Breast epithelium (tissue), 4 donors: ENCODE results near the gene HELQ. TPM values are rescaled to one million over a fixed set of nuclear protein-coding genes. Genes with fewer than 3 reads are reported as not detected.

ENCODE experiments used
- DNase-seq, 2 donors: peaks; one replicate each; pipeline ENCODE4 v3.0.0-alpha.2; 2019; ENCODE audit warnings: low spot score in 2 of 2
- H3K27ac ChIP-seq, 2 donors: fragments of 200-600 bp; sonication (generic) in 1 of 2; one replicate each; pipeline ENCODE4 v1.5.1; 2016 to 2019; ENCODE audit warnings: mild to moderate bottlenecking in 1 of 2
- H3K27me3 ChIP-seq, 2 donors: fragments of 200-600 bp; sonication (generic) in 1 of 2; one replicate each; pipeline versions ENCODE4 v1.5.1 to v1.6.0; 2017 to 2019; ENCODE audit warnings: control low read depth in 1 of 2, mild to moderate bottlenecking in 1 of 2
- H3K36me3 ChIP-seq: fragments of 200-600 bp; one replicate; pipeline ENCODE4 v1.5.1; 2019
- H3K4me1 ChIP-seq, 2 donors: fragments of 200-600 bp; sonication (generic); one replicate each; pipeline ENCODE4 v1.5.1; 2016 to 2019; ENCODE audit warnings: control low read depth in 1 of 2
- H3K4me3 ChIP-seq, 3 donors: fragments of 200-600 bp; sonication (generic); 1 replicate in 2 of 3; 2 replicates in 1 of 3; pipeline ENCODE4 v1.5.1; 2016 to 2019; ENCODE audit warnings: mild to moderate bottlenecking in 3 of 3, moderate library complexity in 2 of 3
- H3K9me3 ChIP-seq, 2 donors: fragments of 200-600 bp; sonication (generic) in 1 of 2; one replicate each; pipeline ENCODE4 v1.5.1; 2016 to 2019; ENCODE audit warnings: control low read depth in 1 of 2
- POLR2A ChIP-seq: fragments of 450-650 bp; IDR thresholded peaks from one replicate; pipeline ENCODE4 v1.6.1; 2016; ENCODE audit warnings: antibody characterized with exemption, mild to moderate bottlenecking, moderate library complexity
- POLR2AphosphoS5 ChIP-seq, 3 donors: sonication (generic); formaldehyde crosslinking; IDR thresholded peaks; one replicate each; pipeline ENCODE4 v1.6.1; 2017; ENCODE audit warnings: antibody characterized with exemption in 3 of 3
- intact Hi-C: fragments of 100-400 bp; cut with DNase I; formaldehyde crosslinking; loops from one replicate; pipeline ENCODE4 v1.15.1; 2023; ENCODE audit warnings: low total_unique reads
- total RNA-seq, 3 donors: library from RNA; depleted of rRNA; stranded (reverse); fragments of >200 nt; gene quantifications; one replicate each; pipeline ENCODE4 v1.1.0, GENCODE V29; 2016
- TF ChIP-seq, protein P1 (sequence below), 3 donors: fragments of 450-650 bp; IDR thresholded peaks; one replicate each; pipeline ENCODE4 v1.5.1; 2016 to 2017; ENCODE audit warnings: antibody characterized with exemption in 3 of 3, mild to moderate bottlenecking in 3 of 3, moderate library complexity in 3 of 3

HELQ gene
- total RNA-seq, 3 donors from 2014 or later, result 14.4 to 24.3 (median 16.3) TPM

DNA sequence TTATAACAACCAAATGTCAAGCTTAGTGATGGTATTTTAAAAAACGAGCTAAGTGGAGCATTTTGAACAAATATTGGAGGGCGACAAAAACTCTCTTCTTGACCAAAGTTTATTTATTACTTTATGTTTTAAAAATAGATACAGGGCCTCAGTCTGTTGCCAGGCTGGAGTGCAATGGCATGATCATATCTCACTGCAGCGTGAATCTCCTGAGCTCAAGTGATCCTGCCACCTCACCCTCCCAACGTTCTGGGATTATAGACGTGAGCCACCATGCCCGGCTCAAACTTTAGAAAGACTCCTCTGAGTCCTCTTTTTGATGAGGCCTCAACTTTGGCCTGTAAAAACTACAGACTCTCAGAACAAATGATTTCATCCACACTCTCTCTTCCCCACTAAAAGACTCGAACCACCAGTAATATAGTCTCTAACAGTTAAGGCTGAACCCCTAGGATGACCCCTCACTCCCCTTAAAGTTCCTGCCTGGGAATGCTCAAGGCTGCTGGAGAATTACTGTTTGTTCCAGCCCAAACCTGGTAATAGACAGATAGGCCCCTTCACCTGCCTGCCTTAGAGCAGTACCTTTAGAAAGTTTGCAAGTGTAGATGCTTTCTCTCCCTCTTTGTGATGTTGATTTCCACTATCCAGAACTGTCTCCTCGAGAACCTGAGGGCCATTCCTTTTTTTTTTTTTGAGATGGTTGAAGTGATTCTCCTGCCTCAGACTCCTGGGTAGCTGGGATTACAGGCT lies 65.7 kb downstream of the HELQ start:
- no peak overlapping the region for H3K27ac ChIP-seq
- no peaks in the 10 kb centered on the region for H3K36me3 ChIP-seq
- H3K4me3 ChIP-seq, result no peak overlapping the region
- no peaks in the 10 kb centered on the region for H3K27me3 ChIP-seq
- TF ChIP-seq, protein P1, sequence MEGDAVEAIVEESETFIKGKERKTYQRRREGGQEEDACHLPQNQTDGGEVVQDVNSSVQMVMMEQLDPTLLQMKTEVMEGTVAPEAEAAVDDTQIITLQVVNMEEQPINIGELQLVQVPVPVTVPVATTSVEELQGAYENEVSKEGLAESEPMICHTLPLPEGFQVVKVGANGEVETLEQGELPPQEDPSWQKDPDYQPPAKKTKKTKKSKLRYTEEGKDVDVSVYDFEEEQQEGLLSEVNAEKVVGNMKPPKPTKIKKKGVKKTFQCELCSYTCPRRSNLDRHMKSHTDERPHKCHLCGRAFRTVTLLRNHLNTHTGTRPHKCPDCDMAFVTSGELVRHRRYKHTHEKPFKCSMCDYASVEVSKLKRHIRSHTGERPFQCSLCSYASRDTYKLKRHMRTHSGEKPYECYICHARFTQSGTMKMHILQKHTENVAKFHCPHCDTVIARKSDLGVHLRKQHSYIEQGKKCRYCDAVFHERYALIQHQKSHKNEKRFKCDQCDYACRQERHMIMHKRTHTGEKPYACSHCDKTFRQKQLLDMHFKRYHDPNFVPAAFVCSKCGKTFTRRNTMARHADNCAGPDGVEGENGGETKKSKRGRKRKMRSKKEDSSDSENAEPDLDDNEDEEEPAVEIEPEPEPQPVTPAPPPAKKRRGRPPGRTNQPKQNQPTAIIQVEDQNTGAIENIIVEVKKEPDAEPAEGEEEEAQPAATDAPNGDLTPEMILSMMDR (IDR thresholded peaks at IDR 0.05), result no peak
- no peak for TF ChIP-seq POLR2A
- TF ChIP-seq POLR2AphosphoS5 (IDR thresholded peaks at IDR 0.05), result no peak
- intact Hi-C loops, result no loop called here
- no peak for DNase-seq
- H3K9me3 ChIP-seq, result no peaks in the 10 kb centered on the region
- no peaks in the 10 kb centered on the region for H3K4me1 ChIP-seq

DNA sequence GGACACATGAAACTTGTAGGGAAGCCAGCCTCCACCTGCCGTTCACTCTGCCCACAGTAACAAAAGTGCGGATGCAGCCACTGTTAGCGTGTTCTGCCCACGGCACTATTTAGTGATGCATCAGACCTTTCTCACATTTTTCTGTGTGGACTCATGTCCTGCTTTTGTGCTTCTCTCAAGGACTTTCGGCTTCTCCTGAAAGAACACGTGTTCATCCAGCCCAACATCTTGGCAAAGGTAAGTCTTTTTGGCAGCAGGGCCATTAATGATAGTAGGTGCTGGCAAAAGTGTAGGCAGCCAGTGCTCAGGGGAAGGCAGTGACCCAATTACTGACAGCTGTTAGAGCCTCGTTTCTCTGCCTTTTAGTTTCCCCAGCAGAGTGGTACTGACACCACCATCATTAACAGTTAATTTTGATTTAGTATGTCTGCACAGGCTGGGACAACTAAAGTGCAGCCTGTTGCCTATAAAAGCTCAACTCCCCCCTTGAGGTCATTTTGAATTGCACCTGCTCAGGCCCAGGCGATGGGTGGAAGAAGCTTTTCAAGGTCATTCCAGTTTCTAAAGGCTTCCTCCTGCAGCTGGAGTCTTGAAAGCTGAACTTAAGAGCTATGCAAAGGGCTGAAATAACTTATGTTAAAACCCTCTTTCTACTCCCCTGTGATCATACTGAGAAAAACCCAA lies 66.4 kb downstream of the HELQ start:
- no peaks in the 10 kb centered on the region for H3K36me3 ChIP-seq
- no peaks in the 10 kb centered on the region for H3K9me3 ChIP-seq
- H3K4me1 ChIP-seq, result no peaks in the 10 kb centered on the region
- H3K27me3 ChIP-seq, result no peaks in the 10 kb centered on the region
- no peak overlapping the region for H3K4me3 ChIP-seq
- no peak for DNase-seq
- intact Hi-C loops, result no loop called here
- no peak overlapping the region for H3K27ac ChIP-seq
- TF ChIP-seq POLR2A (no peak), POLR2AphosphoS5 (IDR thresholded peaks at IDR 0.05) (no peak)
- TF ChIP-seq, protein P1 (IDR thresholded peaks at IDR 0.05), result no peak

DNA sequence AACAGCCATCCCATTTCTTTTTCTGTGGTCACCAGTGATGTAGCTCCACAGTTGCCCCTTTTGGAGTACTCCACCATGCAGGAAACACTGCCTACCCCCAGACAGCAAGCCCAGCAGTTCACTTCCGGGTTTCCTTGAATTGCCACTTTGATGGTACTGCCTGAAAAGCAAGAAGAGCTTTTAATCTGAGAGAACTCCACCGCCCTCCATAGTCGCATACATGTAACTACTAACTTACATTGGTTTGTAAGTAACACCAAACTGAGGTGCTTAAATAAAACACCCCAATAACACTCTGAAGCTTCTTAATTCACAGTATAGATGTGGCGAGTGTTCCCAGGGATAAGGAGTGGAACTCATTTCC lies 67.3 kb downstream of the HELQ start:
- H3K36me3 ChIP-seq, result no peaks in the 10 kb centered on the region
- intact Hi-C loops, result no loop called here
- TF ChIP-seq, protein P1 (IDR thresholded peaks at IDR 0.05), result no peak
- TF ChIP-seq POLR2AphosphoS5 (IDR thresholded peaks at IDR 0.05) (no peak), POLR2A (no peak)
- no peaks in the 10 kb centered on the region for H3K9me3 ChIP-seq
- no peak for DNase-seq
- no peak overlapping the region for H3K4me3 ChIP-seq
- no peaks in the 10 kb centered on the region for H3K4me1 ChIP-seq
- no peaks in the 10 kb centered on the region for H3K27me3 ChIP-seq
- H3K27ac ChIP-seq, result no peak overlapping the region

DNA sequence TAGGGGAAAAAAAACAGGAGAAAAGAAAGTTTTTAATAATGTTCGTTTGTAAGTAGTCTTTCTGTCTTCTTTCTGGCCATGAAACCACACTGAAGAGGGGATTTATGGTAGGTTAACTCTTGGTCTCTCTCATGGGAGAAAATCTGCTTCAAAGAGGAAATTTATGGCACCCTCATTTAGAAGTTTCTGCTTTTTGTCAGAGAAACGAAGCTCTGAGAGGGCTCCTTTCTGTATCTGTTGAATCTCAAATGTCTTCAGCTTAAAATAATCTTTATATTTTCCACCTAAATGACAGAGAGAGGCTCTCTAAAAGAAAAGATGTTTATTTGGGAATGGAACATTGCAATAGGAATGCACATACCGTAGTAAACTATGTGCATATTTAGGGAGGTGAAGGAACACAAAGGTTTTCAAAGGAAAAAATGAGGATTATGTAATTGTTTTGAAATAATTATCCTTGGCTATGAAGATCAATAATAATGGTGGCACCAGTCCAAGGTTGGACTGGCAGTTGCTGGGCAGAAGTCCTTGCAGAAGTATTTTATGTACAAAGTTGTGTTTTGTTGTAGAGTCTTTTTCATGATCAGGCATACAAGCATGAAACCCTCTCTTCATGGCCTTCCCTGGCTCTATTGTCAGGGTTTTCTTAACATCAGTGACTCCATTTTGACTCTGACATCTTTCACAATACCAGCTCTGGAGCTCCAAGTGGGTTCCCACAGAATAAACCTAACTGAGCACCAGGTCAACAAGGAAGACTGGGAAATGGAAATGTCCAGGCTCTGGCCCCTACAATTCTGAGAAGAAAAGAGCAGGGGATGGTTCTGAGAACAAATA lies 67.9 kb downstream of the HELQ start:
- intact Hi-C loops, result no loop called here
- no peaks in the 10 kb centered on the region for H3K4me1 ChIP-seq
- H3K36me3 ChIP-seq, result no peaks in the 10 kb centered on the region
- H3K27me3 ChIP-seq, result no peaks in the 10 kb centered on the region
- no peak overlapping the region for H3K27ac ChIP-seq
- DNase-seq, result no peak
- no peaks in the 10 kb centered on the region for H3K9me3 ChIP-seq
- H3K4me3 ChIP-seq, result no peak overlapping the region
- TF ChIP-seq POLR2AphosphoS5 (IDR thresholded peaks at IDR 0.05), result no peak
- TF ChIP-seq, protein P1 (IDR thresholded peaks at IDR 0.05), result no peak
- no peak for TF ChIP-seq POLR2A
